Liver (tissue), 3 donors: ENCODE data around the gene RNPC3.

Experiments
- RXRA ChIP-seq, 2 donors: IDR thresholded peaks; 2 replicates each; pipeline ENCODE4 v1.6.1; 2017 to 2018; ENCODE audit warnings: antibody characterized with exemption in 2 of 2, mild to moderate bottlenecking in 1 of 2
- SP1 ChIP-seq: IDR thresholded peaks from 2 replicates; pipeline ENCODE4 v1.6.1; 2018; ENCODE audit warnings: antibody characterized with exemption, mild to moderate bottlenecking
- TF ChIP-seq, protein P1 (sequence below): IDR thresholded peaks from 2 replicates; pipeline ENCODE4 v1.6.1; 2016; ENCODE audit warnings: antibody characterized with exemption
- TF ChIP-seq, protein P2 (sequence below): fragments of 150-350 bp; IDR thresholded peaks from 2 replicates; pipeline ENCODE4 v1.5.1; 2017; ENCODE audit warnings: improper control_type of control experiment, low read depth, low read length; ENCODE audit not compliant: missing input control
- donor health status: healthy.
- donor health status: healthy.

DNA sequence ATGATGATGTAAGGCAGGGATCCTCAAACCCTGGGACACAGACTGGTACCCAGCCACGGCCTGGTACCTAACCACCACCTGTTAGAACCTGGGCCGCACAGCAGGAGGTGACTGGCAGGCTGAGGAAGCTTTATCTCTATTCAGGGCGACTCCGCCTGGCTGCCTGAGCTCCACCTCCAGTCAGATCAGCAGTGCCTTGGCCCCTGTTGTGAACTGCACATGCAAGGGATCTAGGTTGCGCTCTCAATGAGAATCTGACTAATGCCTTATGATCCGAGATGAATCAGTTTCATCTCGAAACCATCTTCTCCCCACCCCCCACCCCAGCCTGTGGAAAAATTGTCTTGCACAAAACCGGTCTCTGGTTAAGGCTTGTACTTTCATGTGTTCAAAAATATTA lies 4.2 kb downstream of the RNPC3 start:
- TF ChIP-seq, protein P1, sequence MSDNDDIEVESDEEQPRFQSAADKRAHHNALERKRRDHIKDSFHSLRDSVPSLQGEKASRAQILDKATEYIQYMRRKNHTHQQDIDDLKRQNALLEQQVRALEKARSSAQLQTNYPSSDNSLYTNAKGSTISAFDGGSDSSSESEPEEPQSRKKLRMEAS = no peak
- TF ChIP-seq, protein P2, sequence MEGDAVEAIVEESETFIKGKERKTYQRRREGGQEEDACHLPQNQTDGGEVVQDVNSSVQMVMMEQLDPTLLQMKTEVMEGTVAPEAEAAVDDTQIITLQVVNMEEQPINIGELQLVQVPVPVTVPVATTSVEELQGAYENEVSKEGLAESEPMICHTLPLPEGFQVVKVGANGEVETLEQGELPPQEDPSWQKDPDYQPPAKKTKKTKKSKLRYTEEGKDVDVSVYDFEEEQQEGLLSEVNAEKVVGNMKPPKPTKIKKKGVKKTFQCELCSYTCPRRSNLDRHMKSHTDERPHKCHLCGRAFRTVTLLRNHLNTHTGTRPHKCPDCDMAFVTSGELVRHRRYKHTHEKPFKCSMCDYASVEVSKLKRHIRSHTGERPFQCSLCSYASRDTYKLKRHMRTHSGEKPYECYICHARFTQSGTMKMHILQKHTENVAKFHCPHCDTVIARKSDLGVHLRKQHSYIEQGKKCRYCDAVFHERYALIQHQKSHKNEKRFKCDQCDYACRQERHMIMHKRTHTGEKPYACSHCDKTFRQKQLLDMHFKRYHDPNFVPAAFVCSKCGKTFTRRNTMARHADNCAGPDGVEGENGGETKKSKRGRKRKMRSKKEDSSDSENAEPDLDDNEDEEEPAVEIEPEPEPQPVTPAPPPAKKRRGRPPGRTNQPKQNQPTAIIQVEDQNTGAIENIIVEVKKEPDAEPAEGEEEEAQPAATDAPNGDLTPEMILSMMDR = no peak
- TF ChIP-seq SP1 (no peak), RXRA (IDR thresholded peaks at IDR 0.05) (no peak)
